Ovary (tissue), 10 donors: ENCODE measurements around the gene RAET1G. TPM values are rescaled to one million over a fixed set of nuclear protein-coding genes. Genes with fewer than 3 reads are reported as not detected.
"Not testable (repeated sequence)": the region's sequence is repeated elsewhere in the genome, so short reads cannot be mapped to it uniquely, and the experiment has no call there.

Source experiments
- DNase-seq, 5 donors: peaks; one replicate each; pipeline ENCODE4 v3.0.0-alpha.2; 2019 to 2020
- H3K27ac ChIP-seq, 2 donors: fragments of 200-600 bp; one replicate each; pipeline versions ENCODE4 v1.5.1 to v1.8.0; 2019 to 2022
- H3K27me3 ChIP-seq: fragments of 200-600 bp; one replicate; pipeline ENCODE4 v1.8.0; 2022
- H3K36me3 ChIP-seq: fragments of 200-600 bp; sonication (generic); one replicate; pipeline ENCODE4 v1.5.1; 2019
- H3K4me1 ChIP-seq: one replicate; pipeline ENCODE4 v1.8.1; 2013; ENCODE audit warnings: mild to moderate bottlenecking, moderate library complexity; ENCODE audit not compliant: insufficient read depth
- H3K4me3 ChIP-seq: fragments of 200-600 bp; sonication (generic); one replicate; pipeline ENCODE4 v1.5.1; 2017
- H3K9me3 ChIP-seq, 2 donors: fragments of 200-600 bp in 1 of 2; sonication (generic) in 1 of 2; one replicate each; pipeline versions ENCODE4 v1.5.1 to v1.8.1; 2013 to 2019; ENCODE audit warnings: mild to moderate bottlenecking in 1 of 2, moderate library complexity in 1 of 2
- CTCF ChIP-seq, 3 donors: fragments of 450-650 bp in 2 of 3; fragments of 200-600 bp in 1 of 3; IDR thresholded peaks; one replicate each; pipeline versions ENCODE4 v1.5.1 to v1.8.0; 2016 to 2022; ENCODE audit warnings: antibody characterized with exemption in 3 of 3, mild to moderate bottlenecking in 1 of 3
- EP300 ChIP-seq: sonication (generic); formaldehyde crosslinking; IDR thresholded peaks from one replicate; pipeline ENCODE4 v1.6.1; 2017; ENCODE audit warnings: antibody characterized with exemption
- POLR2A ChIP-seq: fragments of 450-650 bp; IDR thresholded peaks from one replicate; pipeline ENCODE4 v1.6.1; 2017; ENCODE audit warnings: antibody characterized with exemption, mild to moderate bottlenecking, moderate library complexity
- whole genome bisulfite sequencing, 3 donors: extraction: QIAGEN DNeasy Blood & Tissue Kit in 1 of 3; methylation state at CpG; one replicate each; pipeline versions ENCODE4 v1.1.5 to v1.1.7; 2013 to 2017; 5-methylcytosine and 5-hydroxymethylcytosine counted together
- intact Hi-C, 4 donors: fragments of 100-400 bp; cut with DNase I; formaldehyde crosslinking; loops; one replicate each; pipeline versions ENCODE4 v1.11.0 to v1.15.1; 2022 to 2023
- long read RNA-seq, 3 donors: library from polyadenylated mRNA in 2 of 3; unstranded in 2 of 3; transcript quantifications; one replicate each; pipeline ENCODE4 v2.0.0 and lab custom pipeline, GENCODE V29; 2021 to 2026
- polyA plus RNA-seq, 2 donors: library from polyadenylated mRNA; stranded (reverse); fragments of 200-250 nt in 1 of 2; fragments of 350-450 nt in 1 of 2; fragmentation: Illumina TruSeq in 1 of 2; extraction: RNeasy Lipid Tissue Mini Kit (QIAGEN cat#74804) in 1 of 2; gene quantifications; one replicate each; pipeline ENCODE4 v1.2.3, GENCODE V29; 2013 to 2014
- total RNA-seq, 7 donors: library from RNA; depleted of rRNA in 2 of 7; stranded (reverse); fragments of >200 nt in 2 of 7; fragmentation: NEBNext Ultra II Directional in 3 of 7; extraction: Animal tissue kit (Norgen Biotek cat#: 25700) in 3 of 7; gene quantifications; one replicate each; pipeline versions ENCODE4 v1.1.0 to v1.2.4, GENCODE V29; 2016 to 2023
- donor health status: DM: no; HTN: no; CAD: no; lungs with moderate emphysema.
- donor health status: DM: no; HTN: no; CAD: no.
- donor health status: Bipolar disorder and iron deficiency.
- donor health status: DM: yes; HTN: yes; CAD: no.
- donor health status: DM: no; HTN: no; CAD: no.
- donor health status: DM: yes; HTN: yes; CAD: no.

Gene RAET1G, protein sequence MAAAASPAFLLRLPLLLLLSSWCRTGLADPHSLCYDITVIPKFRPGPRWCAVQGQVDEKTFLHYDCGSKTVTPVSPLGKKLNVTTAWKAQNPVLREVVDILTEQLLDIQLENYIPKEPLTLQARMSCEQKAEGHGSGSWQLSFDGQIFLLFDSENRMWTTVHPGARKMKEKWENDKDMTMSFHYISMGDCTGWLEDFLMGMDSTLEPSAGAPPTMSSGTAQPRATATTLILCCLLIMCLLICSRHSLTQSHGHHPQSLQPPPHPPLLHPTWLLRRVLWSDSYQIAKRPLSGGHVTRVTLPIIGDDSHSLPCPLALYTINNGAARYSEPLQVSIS
- total RNA-seq (1 to 10 TPM in 1 of 7 donors, under 1 TPM in 5, not detected in 1; 0.42 to 1.1 (median 0.64) TPM), polyA plus RNA-seq (1 to 10 TPM in 1 of 2 donors, under 1 TPM in 1; 0.86 to 1.5 TPM)
- long read RNA-seq, donor 1, partial matches to known transcripts: 0 of 1 reads
- long read RNA-seq, donor 1, other reads (novel, unspliced or antisense): 0 of 1 reads
- long read RNA-seq, donor 2: 0 reads
- long read RNA-seq, donor 3, partial matches to known transcripts: 0 of 1 reads
- long read RNA-seq, donor 3, other reads (novel, unspliced or antisense): 0 of 1 reads

DNA sequence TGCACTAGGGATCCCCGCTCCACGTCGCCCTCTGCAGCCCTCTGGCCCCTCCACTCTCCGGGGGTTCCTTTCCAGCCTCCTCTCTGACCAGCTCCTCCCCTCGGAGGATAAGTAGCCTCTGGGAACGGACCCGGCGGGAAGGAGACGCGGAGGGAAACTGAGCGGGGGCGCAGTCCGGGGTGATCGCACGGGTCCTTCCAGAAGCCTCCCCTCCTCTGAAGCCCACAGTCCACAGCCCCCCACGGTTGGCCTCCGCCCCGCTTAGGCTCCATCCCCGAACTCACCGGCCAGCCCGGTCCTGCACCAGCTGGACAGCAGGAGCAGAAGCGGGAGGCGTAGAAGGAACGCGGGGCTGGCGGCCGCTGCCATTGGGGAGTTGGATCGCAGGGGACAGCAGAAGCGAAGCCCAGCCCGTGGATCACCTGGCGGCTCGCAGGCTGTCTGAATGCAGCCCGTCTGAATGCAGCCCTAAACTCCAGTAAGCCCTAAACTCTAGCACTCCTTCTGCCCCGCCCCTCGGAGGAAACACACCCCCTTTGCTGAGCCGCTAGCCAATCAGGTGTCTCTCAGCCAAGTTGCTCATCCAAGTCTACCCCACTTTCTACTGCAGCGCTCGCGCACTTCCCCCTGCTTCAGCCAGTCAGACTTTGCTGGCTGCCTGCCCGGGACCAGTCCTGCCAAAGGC, at the start of gene RAET1G:
TSS of gene RAET1G (minus strand) at position 480 of the 685 bp plus-strand sequence. CDS start at position 369, 111 bp downstream.
- WGBS, 3 donors: 0% methylated on average over 37 to 40 of the region's 40 CpGs
- Histone ChIP-seq H3K4me3 (peak within 1 kb of the TSS; percentile 47), H3K27ac (no peak within 1 kb of the TSS), H3K4me1 (peaks cover 7% of the 10 kb centered on the region), H3K9me3 (no peaks in the 10 kb centered on the region), H3K36me3 (no peaks in the 10 kb centered on the region), H3K27me3 (no peaks in the 10 kb centered on the region)
- TF ChIP-seq EP300 (no peak), POLR2A (no peak), CTCF (IDR thresholded peaks at IDR 0.05) (no peak)
- peak; percentile 93 to 97 (median 94) for DNase-seq
- intact Hi-C loops: loop anchor here in 3 of 4 donors (5.0 to 10.0 kb wide), 3 partner anchors 58 to 378 kb away; partner anchors contain the start of genes LRP11 (in 1 of the 3) and PPIL4 (in 1 of the 3)

DNA sequence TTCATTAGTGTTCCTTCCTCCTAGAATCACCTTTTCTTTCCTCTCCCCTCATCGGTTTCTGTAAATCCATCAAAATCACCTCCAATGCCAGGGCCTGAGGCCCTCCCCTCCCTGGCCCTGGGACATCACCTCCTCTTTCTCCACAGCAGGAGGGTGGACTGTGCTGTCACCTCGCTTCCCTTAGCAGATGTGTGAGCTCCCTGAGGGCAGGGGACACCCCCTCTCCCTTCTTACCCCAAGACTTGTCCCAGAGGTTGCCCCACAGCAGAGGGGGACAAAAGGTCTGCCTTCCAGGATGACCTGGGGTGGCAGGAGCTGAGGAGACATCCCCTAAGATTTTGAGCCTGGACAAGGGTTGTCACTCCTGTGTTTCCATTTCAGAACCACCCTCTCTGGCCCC, 46.7 kb upstream of the RAET1G start:
- Histone ChIP-seq H3K4me1 (peaks cover 4% of the 10 kb centered on the region), H3K27ac (no peak overlapping the region), H3K9me3 (no peaks in the 10 kb centered on the region), H3K36me3 (no peaks in the 10 kb centered on the region), H3K27me3 (no peaks in the 10 kb centered on the region), H3K4me3 (no peak overlapping the region)
- TF ChIP-seq EP300 (no peak), CTCF (IDR thresholded peaks at IDR 0.05) (no peak), POLR2A (no peak)
- intact Hi-C loops: no loop called here
- no peak for DNase-seq
- 71 to 90% (median 73%) methylated on average over 2 of the region's 2 CpGs for WGBS, 3 donors

GRCh38 chr6:149968909-149969308, 46.0 kb upstream of the RAET1G start:
- H3K9me3 ChIP-seq, DNase-seq, H3K27ac ChIP-seq, H3K4me1 ChIP-seq, H3K4me3 ChIP-seq, H3K27me3 ChIP-seq, H3K36me3 ChIP-seq, intact Hi-C loops: not testable (repeated sequence)
- WGBS, 3 donors: 82 to 84% (median 83%) methylated on average over 2 of the region's 2 CpGs

DNA sequence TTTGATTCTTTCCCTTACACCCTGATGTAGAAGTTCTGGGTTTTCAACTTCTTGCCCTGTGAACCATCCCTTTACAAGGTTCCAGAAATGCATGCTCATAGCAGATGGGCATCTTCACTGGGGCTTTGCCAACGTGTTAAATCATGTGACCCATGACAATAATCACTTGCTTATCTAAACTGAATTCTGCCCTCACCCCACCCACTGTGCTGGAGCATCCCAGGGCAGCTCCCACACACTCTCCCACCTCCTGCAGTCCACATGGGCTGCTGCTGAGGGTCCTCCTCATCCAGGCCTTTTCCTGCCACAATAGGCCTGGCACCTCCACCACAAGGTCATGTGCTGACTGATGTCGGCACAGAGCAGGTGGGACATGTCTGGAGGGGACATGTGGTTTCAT, 45.1 kb upstream of the RAET1G start:
- DNase-seq, intact Hi-C loops, H3K4me3 ChIP-seq, H3K36me3 ChIP-seq, H3K9me3 ChIP-seq, H3K27ac ChIP-seq, H3K27me3 ChIP-seq: not testable (repeated sequence)
- 37 to 54% (median 51%) methylated on average over 2 of the region's 2 CpGs for WGBS, 3 donors
- peaks cover 11% of the 10 kb centered on the region for H3K4me1 ChIP-seq

- Histone ChIP-seq H3K36me3 (no peaks in the 10 kb centered on the region), H3K27me3 (no peaks in the 10 kb centered on the region), H3K4me3 (no peak overlapping the region), H3K9me3 (no peaks in the 10 kb centered on the region), H3K27ac (no peak overlapping the region), H3K4me1 (peaks cover 11% of the 10 kb centered on the region)
- WGBS, 3 donors: 80 to 95% (median 80%) methylated on average over 4 of the region's 4 CpGs
- DNase-seq: no peak
- intact Hi-C loops: no loop called here
- no peak for TF ChIP-seq EP300
- TF ChIP-seq POLR2A: no peak
- no peak for TF ChIP-seq CTCF (IDR thresholded peaks at IDR 0.05)
Observed at GRCh38 chr6:149967591-149967990, 44.7 kb upstream of the RAET1G start.

GRCh38 chr6:149966319-149966718, 43.4 kb upstream of the RAET1G start:
- peaks cover 11% of the 10 kb centered on the region for H3K4me1 ChIP-seq
- intact Hi-C loops, H3K4me3 ChIP-seq, H3K27ac ChIP-seq, H3K36me3 ChIP-seq, DNase-seq, H3K27me3 ChIP-seq, H3K9me3 ChIP-seq: not testable (repeated sequence)
- 93 to 100% (median 93%) methylated on average over 2 of the region's 2 CpGs for WGBS, 3 donors
